Activated T-cell treated with anti-CD3 and anti-CD28 coated beads for 24 hours (primary cell): Measurements from ENCODE around the gene LRRC8A.
A peak's percentile ranks its signal among the peaks of the same experiment; 100 is the strongest.
"Not testable (repeated sequence)": the region's sequence is repeated elsewhere in the genome, so short reads cannot be mapped to it uniquely, and the experiment has no call there.

ENCODE experiments used
- DNase-seq: peaks from one replicate; pipeline ENCODE4 v3.0.0-alpha.2; 2020; ENCODE audit warnings: low read depth

Gene LRRC8A

DNA sequence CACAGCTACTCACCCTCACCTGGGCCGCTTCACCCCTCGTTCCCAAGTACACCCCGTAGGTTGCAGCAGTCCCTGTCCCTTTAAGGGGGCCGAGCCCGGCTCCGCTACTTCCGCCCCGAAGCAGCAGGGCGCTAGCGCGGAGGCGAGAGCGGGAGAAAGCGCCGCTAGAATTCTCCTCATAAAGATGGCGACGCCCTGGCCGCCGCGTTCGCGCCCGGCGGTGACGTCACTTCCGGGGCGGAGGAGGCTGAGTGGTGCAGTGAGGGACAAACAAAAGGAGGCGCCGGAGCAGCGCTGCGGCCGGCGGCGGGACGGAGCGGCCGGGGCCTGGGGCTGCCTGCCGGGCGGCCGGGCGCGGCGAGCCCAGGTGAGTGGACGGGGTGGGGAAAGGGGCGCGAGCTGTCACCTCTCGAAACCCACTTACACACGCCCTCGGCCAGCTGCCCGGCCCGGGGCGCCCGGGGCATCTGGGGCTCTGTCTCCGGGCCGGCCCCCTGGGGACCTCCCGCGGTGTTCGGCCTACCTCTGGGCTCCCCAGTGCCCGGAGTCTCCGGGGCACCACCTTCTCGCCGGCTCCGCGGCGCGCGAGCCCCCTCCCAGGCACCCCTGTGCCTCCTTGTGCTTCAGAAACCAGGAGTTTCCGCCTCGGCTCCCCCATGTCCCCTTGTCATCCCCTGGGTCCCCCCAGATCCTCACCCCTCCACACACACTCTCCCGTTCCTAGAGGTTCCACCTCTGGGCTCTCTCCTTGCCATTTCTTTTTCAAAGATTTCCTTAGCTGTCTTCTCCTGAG lies at the start of gene LRRC8A, which contains the start of gene KYAT1:
TSS of gene LRRC8A (plus strand) at position 250 of the 793 bp plus-strand sequence. CDS start 25,032 bp downstream, outside the sequence.
TSS of gene KYAT1 (minus strand) at position 67 of the 793 bp plus-strand sequence. CDS start 36,545 bp downstream, outside the sequence.
- peak; percentile 98 for DNase-seq

DNA sequence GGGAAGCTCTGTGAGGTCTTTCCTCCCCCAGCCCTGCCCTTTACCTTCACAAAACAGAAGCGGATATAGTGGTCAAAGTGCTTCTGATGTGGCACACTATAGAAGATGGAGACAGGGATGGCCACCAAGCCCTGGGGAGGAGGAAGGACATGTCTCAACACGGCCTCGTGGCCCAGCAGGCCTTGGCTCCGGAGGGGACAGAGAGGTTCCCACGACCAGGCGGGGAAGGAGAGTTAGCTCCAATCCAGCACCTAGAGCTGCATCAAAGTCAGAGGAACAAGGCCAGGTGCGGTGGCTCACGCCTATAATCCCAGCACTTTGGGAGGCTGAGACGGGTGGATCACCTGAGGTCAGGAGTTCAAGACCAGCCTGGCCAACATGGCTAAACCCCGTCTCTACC lies 48.2 kb upstream of the LRRC8A start:
- DNase-seq, result no peak

DNA sequence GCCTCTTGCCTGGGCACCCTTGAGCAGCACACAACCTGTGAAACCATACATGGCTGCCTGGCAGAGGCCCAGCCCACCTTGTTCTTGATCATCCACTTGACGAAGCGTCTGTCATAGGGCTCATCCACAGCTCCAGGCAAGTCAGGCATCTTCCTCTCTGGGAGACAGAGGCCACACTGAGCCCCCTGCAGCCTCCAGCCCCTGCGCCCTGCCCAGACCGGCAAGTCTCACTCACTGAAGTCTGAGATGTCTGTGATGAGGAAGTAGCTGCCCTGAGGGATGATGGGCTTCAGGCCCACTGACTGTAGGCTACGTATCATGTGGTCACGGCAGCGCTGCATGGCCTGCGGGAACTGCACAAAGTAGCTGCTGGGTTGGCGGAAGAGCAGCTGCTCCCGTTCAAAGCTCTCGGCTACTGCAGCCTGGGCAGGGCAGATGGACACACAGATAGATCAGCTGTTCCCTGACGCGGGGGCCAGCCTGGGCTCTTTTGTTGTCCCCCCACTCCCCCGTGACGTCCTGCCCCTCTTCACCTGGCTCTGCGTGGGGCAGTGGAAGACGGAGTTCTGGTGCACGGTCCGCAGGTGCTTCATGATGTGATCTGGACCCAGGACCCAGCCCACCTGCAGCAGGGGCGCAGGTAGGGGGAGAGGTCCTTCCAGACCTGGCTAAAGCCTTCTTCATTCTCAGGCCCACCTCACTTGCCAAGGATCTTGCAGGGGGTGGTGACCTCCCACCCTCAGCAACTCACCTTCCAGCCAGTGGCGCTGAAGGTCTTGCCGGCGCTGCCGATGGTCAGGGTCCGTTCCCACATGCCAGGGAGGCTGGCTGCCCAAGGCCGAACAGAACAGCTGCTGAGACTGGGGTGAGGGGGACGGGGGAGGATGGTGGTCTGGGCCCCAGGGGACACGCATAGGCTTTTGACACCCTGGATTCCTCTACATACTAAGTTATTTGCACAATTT lies 46.4 kb upstream of the LRRC8A start:
- DNase-seq, result no peak

DNA sequence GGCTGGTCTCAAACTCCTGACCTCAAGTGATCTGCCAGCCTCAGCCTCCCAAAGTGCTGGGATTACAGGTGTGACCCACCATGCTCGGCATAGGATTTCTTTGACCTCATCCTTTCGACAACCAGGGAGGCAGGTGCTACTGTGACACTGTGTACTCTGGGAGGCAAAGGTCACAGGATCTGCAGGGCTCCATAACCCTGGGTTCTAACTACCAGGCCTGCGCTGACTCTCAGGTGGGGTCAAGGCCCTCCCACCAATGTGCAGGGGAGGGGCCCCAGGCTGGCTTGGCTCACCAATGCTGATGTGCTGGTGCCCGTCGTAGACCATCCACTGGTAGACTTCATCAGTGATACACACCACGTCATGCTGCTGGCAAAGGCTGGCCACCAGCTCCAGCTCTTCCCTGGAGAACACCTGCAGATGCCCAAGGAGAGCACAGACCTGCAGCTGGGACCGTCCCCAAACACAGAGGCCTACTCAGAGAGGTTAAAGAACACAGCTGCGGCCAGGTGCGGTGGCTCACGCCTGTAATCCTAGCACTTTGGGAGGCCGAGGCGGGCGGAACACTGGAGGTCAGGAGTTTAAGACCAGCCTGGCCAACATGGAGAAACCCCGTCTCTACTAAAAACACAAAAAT lies 45.3 kb upstream of the LRRC8A start:
- DNase-seq, result no peak

DNA sequence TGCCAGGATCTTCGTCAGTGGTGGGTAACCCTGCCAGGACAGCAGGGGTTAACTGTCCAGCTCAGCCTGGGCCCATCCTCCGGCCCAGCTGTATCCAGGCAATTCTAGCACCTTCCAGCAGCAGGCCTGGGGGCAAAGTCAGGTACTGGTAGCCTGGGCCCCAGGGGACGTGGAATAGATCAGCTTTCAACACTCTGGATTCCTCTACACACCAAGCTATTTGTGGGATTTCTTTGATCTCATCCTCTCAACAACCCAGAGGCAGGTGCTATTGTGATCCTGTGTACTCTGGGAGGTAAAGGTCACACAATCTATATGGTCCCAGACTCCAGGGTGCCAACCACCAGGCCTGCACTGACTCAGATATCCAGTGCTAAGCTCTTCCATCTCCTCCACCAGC lies 43.6 kb upstream of the LRRC8A start:
- DNase-seq, result no peak

DNA sequence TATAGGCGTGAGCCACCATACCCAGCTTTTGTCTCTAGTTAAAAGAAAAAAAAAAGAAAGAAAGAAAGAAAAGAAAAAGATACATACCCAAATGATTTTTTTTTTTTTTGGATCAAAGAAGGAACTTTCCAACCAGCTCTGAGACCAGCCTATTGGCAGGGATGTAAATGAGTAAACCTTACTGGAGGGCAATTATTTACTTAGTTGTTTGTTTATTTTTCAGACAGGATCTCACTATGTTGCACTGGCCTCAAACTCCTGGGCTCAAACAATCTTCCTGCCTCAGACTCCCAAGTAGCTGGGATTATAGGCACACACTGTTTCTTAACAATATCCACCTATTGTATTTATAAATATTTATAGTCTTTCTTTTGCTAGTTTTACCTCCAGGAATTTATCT lies 41.4 kb upstream of the LRRC8A start:
- no peak for DNase-seq

DNA sequence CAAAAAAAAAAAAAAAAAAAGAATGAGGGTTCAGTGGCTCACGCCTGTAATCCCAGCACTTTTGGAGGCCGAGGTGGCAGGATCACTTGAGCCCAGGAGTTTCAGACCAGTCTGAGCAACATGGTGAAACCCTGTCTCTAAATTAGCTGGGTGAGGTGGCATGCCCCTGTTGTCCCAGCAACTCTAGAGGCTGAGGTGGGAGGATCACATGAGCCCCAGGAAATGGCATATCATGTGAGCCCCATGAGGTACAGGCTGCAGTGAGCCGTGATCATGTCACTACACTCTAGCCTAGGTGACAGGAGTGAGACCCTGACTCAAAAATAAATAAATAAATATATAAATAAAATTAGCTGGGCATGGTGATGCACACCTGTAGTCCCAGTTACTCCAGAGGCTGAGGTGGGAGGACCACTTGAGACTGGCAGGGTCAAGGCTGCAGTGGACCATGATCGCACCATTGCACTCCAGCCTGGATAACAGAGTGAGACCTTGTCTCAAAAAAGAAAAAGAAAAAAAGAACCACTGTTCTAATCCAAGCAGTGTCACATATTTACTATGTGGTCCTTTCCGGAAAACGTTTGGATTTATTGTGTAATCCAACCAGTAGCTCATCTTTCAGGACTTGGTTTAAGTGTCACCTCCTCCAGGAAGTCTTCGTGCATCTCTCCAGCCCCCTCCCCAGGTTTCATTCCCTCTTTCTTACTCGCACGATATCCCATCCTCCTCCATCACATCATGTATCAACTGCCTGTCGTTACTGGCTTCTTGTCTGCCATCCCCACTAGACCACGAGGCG lies 40.0 kb upstream of the LRRC8A start:
- DNase-seq, result no peak

DNA sequence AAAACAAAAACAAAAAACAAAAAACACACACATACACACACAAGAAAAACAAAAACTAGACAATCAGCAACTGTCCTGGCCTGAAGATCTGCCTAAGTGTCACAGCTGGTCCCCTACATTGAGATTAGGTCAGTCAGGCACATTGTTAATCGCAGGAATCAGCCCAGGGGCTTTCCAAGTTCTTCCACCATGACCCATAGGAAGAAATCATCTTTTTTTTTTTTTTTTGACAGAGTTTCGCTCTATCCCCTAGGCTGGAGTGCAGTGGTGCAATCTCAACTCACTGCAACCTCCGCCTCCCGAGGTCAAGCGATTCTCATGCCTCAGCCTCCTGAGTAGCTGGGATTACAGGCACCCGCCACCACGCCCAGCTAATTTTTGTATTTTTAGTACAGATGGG lies 38.8 kb upstream of the LRRC8A start:
- not testable (repeated sequence) for DNase-seq

DNA sequence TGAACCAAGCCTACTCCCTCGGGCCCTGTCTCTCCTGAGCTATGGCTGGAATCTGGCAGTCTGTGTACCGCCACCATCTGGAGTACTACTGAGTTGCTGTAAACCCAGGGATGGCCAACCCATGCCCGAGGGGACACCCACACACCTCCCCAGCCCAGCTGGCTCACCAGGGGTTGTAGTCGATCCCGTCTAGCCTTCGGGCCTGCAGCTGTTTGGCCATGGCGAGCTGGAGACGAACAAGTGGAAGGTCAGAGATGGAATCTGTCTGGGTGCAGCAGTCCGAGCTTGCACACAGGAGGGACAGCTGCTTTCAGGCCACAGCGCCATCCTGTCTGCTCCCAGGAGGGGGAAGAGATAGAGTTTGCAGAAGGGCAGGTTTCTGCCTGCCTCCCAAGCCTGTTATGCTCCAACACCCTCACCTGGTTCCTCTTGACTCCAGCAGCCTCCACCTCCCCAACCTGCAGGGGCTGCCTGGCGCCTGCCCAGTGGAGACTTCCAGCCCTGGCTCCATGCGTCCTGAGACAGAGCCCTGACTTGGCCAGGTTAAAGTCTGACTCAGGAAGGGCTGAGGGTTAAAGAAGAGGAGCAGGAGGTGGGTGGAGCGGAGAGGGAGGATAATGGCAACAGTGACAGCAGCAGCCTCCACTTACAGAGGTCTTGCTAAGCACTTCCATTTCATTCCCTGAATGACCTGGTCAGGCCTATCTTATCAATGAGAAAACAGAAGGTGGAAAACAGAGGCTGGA lies 36.6 kb upstream of the LRRC8A start:
- no peak for DNase-seq

DNA sequence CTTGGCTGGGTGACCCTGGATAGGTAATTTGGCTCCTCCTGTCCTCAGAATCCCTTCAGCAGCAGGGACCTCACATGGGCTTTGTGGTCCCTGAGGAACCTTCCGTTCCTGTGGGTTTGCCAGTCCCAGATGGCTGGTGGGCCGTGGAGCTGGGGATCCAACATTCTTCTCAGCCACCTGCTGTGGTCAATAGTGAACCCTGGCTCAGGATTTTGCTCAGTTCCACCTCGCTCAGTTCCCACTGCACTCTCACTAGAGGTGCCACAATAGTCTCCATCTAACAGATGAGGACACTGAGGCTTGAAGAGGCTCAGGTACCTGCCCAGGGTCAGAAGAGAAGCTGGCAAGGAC lies 35.3 kb upstream of the LRRC8A start:
- DNase-seq, result no peak

DNA sequence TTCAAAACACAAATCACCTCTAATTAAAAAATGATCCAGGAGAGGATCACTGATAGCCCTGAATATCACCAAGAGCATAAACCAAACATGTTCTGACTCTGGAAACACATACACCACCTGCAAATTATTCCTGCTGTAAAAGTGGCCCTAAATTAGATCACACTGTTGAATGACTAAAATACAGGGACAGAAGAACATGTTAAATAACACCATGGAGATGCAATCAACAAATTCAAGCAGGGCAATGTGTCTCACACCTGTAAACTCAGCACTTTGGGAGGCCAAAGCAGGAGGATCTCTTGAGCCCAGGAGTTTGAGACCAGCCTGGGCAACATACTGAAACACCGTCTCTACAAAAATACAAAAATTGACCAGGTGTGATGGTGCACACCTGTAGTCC lies 34.1 kb upstream of the LRRC8A start:
- no peak for DNase-seq

DNA sequence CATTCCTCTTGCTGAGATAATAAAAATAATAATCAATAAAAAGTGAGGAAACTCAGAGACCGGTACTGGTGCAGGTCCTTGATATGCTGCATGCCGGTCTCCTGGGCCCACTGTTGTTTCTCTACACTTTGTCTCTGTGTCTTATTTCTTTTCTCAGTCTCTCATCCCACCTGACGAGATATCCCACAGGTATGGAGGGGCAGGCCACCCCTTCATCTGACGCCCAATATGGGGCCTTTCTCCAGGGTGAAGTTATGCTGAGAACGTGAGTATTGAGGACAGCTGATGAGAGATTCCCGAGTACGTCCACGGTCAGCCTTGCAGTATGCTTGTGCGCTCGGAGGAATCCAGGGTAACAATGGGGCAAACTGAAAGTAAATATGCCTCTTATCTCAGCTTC lies 30.9 kb upstream of the LRRC8A start:
- not testable (repeated sequence) for DNase-seq

DNA sequence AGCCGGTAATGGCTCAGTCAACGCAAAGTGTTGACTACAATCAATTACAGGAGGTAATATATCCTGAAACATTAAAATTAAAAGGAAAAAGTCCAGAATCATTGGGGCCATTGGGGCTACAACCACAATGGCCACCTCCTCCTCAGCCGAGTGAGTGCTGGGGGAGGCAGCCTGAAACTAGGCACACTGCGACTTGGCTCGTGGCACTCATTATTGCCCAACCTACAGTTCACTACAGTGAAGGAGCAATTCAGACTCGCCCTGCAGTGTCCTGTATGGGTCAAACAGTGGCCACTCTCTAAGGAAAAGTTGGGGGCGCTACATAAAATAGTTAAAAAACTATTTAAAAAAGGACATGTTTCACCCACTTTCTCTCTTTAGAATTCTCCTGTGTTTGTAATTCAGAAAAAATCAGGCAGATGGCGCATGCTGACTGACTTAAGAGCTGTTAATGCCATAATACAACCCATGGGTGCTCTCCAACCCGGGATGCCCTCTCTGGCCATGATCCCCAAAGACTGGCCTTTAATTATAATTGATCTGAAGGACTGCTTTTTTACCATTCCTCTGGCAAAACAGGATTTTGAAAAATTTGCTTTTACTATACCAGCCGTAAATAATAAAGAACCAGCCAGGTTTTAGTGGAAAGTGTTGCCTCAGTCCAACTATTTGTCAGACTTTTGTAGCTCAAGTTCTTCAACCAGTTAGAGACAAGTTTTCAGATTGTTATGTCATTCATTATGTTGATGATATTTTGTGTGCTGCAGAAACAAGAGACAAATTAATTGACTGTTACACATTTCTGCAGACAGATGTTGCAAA lies 29.9 kb upstream of the LRRC8A start:
- DNase-seq, result not testable (repeated sequence)

DNA sequence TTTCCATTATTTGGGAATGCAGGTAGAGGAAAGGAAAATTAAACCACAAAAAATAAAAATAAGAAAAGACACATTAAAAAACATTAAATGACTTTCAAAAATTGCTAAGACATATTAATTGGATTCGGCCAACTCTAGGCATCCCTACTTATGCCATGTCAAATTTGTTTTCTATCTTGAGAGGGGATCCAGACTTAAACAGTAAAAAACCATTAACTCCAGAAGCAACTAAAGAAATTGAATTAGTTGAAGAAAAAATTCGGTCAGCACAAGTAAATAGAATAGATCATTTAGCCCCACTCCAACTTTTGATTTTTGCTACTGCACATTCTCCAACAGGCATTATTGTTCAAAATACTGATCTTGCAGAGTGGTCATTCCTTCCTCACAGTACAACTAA lies 29.3 kb upstream of the LRRC8A start:
- DNase-seq, result not testable (repeated sequence)

DNA sequence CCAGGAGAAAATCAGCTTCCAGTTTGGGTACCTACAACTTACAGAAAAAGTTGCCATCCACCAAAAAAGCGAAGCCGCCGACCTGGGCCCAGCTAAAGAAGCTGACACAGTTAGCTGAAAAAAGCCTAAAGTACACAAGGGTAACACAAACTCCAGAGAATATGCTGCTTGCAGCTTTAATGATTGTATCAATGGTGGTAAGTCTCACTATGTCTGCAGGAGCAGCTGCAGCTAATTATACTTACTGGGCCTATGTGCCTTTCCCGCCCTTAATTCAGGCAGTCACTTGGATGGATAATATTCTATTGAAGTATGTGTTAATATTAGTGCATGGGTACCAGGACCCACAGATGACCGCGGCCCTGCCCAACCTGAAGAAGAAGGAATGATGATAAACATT lies 27.5 kb upstream of the LRRC8A start:
- not testable (repeated sequence) for DNase-seq

DNA sequence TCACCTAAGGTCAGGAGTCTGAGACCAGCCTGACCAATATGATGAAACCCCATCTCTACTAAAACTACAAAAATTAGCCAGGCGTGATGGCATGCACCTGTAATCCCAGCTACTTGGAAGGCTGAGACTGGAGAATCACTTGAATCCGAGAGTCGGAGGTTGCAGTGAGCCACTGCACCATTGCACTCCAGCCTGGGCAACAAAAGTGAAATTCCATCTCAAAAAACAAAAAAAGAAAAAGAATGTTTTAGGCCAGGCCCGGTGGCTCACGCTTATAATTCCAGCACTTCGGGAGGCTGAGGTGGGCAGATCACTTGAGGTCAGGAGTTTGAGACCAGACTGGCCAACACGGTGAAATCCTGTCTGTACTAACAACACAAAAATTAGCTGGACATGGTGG lies 23.5 kb upstream of the LRRC8A start:
- DNase-seq, result not testable (repeated sequence)

DNA sequence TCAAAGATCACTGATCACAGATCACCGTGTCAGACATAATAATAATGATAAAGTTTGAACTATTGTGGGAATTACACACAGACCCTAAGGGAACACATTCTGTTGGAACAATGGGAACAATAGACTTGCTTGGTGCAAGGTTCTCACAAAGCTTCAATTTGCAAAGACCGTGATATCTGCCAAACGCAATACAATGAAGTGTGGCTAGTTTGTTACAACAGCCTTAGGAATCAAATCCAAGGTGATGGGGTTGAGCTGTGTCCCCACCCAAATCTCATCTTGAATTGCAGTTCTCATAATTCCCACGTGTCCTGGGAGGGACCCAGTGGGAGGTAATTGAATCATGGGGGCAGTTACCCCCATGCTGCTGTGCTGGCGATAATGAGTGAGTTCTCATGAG lies 21.0 kb upstream of the LRRC8A start:
- no peak for DNase-seq

DNA sequence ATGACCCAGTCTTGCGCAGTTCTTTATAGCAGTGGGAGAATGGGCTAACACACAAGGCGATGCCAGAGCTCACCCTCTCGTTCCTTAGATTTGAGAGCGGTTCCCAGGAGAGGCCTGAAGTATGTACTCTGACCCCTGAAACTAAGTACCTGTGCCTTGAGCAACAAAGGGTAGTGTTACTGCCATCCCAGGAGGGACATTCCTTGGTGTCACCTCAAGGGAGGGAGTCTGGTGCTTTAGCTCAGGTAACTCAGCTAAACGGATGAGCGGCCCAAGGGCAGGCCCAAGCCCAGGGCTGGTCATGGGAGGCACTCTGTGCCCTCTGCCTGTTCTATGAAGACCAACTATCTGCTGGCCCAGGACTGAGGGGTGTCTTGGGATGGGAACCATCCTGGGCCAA lies 20.4 kb upstream of the LRRC8A start:
- no peak for DNase-seq

DNA sequence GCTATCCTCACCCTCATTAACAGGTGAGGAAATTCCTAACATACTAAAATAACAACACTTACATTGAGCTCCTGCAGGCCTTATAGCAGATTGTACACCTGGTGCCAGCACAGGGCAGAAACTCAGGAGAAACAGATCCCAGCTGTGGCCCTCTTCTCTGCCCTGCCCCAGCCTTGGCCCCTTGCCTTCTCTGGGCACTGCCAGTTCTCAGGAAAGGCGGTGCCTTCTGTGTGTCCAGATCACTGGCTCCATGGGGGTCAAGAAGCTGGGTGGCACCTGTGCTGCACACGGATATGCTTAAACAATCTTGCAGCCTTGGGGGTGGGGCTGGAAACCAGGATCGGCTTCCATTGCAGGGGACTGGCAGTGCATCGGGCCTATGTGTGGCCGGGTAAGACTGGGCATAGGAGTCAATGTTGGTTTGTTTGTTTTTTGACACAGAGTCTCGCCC lies 19.5 kb upstream of the LRRC8A start:
- no peak for DNase-seq

DNA sequence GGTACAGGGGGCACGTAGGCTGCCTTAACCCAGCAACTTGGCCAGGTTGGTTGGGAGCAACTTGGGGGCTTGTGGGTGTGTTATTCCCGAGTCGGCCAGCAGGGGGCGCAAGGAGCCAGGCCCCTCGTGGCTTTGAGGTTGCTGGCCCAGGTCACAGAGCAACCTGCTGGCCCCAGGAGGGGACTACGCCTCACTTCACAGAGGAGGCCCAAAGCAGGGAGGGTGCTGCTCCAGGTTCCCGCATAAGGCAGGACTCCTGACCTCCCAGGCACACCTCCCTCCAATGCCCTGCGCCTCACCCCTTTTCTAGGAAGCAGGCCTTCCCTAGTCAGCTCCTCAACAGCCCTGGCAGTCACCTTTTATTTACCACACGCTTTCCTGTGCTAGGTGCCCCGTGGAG lies 18.3 kb upstream of the LRRC8A start:
- peak; percentile 75 for DNase-seq
